Stimulated activated CD4-positive, alpha-beta T cell treated with anti-CD3 and anti-CD28 coated beads, TNF-alpha, amount 100 ng/mL, for 4 hours (primary cell): ENCODE measurements around the gene KCNQ5.

ENCODE experiments used
- DNase-seq, 3 experiments: peaks; one replicate each; pipeline ENCODE4 v3.0.0-alpha.2; 2020; ENCODE audit warnings: low read depth in 3 of 3

The KCNQ5 gene

GRCh38 chr6:73054958-73055357, 433.1 kb downstream of the KCNQ5 start:
- no peak for DNase-seq

DNA sequence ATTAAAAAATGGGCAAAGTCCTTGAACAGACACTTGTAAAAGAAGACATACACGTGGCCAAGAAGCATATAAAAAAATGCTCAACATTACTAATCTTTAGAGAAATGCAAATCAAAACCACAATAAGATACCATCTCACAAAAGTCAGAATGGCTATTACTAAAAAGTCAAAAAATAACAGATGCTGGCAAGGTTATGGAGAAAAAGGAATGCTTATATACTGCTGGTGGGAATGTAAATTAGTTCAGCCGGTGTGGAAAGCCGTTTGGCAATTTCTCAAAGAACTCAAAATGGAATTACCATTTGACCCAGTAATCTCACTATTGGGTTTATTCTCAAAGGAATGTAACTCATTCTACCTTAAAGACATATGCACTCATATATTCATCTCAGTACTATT, 436.9 kb downstream of the KCNQ5 start:
- DNase-seq, result no peak

DNA sequence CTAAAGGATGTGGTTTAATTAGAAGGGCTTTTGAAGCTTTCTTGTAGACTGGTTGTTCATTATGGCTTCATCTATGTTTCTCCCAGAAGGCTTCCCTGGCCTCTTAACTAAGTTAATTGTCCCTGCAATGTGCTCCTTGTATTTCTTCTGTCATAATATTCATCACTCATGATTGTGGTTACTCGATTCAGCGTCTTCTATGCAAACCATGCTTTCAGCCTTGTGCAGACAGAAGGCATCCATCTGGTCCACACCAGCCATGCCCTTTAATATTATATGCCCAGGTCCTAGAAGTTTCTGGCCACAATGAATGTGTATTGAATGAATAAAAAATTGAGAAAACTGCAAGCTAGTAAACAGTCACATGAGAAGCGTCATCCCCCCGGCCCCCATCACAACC, 440.3 kb downstream of the KCNQ5 start:
- no peak for DNase-seq

DNA sequence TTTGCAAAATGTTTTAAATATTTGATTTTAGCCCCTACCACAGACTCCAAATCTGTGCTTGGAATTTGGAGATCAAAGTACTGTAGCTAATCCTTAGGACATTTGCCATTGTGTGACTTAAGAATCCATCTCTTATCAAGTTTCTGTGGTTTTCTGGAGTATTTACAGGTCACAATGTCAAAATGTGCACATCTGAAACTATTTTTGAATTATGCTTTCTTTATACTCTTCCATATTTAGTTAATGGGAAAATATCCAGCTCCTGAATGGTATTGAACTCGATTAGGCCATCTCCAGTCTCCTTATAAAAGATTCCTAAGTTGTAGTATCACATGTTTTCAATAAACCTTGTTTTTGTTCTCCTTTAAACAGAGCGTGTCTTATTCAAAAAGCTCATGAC, 441.0 kb downstream of the KCNQ5 start:
- DNase-seq, result no peak

DNA sequence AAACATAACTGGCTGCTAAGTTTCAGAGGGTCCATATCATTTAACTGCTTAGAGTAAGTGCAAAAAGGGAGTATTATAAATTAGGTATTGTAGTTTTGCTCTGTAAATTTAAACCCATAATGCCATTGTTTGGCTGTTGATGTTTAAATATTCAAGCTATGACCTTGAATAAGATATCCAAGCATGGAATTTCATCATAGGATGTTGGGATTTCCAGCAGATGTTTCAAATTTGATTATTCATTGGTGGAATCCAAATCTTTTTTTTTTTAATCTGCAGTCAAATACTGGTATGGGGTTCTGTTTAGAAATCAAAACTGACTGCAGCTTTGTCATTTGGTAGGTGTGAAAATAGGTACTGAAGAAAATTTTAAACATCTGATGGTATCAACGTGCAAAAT, 442.4 kb downstream of the KCNQ5 start:
- no peak for DNase-seq

- DNase-seq, result no peak
Observed at GRCh38 chr6:73073238-73073637, 451.4 kb downstream of the KCNQ5 start.

DNA sequence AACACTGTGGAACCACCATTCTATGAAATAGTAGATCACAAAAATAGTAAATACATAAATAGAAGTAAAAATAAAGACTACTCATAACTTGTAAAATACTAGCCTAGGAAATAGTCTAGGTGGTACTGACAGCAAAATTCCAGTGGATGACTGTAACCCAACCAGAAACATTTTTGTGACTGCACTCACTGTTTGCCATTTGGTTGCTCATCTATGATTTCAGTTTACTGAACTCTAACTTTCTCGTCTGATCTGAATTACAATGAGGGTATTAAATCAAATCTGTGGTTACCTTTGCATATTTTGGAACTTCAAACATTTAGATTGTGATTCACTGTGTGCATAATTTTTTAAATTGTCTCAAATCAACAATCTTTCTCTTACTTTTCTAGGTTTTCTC, 452.3 kb downstream of the KCNQ5 start:
- no peak for DNase-seq

GRCh38 chr6:73076211-73076954, 454.5 kb downstream of the KCNQ5 start:
- no peak for DNase-seq

DNA sequence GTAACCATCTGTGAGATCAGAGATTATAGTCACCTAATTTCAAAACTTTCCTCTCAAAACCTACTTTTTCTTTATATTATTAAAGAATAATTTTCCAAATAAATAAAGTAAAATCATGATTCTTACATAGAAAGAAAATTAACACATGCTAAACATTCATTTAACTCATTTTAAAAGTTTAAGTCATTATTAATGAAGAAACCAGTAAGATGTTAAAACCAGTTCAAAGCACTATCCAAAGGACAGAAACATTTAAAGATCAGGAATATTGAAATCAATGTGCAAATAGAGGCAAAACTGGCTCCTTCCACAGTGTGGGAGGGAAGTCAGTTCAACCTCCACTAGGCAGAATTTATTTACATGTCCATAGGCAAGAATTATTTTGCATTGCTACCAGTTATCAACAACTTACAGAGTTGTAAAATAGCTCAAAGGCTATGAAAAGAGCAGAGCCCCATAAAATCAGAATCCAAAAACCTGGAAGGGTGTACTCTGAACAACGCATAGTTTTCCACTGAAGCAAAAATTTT, 456.5 kb downstream of the KCNQ5 start:
- no peak for DNase-seq

DNA sequence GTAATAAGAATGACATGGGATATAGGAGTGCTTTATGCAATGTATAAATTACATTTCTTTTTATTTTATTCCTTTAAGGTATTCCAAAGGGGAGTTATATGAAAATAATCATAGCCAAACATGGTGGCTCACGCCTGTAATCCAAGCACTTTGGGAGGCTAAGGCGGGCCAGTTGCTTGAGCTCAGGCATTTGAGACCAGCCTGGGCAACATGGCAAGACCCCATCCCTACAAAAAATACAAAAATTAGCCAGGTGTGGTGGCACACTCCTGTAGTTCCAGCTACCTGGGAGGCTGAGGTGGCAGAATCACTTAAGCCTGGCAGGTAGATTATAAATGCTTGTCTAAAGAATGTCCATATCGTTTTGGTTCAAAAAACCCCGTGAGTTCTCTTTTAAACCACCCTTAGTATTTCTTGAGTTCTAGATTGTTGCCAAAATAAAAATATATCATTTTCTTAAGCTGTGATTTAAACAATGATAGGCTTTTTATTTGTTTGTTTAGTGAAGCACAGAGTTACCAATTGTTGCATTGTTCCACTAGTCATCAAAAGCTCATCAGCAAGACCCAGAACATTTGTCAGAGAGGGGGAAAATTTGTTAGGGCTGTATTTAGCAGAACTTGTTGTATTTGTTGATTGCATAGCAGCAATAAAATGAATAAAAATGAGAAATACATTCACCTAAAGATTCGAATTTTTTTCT, 457.2 kb downstream of the KCNQ5 start:
- DNase-seq, result no peak

DNA sequence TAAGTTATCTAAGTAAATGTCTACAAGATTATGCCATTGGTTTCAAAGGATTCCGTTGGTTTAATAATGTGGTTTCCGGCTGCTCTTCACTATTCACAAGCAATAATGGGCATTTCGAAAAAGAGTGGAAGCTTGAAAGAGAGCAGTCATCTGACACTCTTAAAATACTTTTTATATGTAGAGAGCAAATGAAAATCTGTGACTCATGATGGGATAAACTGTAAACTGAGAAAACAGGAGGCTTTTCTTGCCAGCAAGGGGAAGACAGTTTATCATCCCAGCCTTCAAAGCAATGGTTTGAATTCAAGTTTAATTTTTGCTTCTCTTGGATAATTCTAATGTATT, 457.7 kb downstream of the KCNQ5 start:
- DNase-seq, result no peak

DNA sequence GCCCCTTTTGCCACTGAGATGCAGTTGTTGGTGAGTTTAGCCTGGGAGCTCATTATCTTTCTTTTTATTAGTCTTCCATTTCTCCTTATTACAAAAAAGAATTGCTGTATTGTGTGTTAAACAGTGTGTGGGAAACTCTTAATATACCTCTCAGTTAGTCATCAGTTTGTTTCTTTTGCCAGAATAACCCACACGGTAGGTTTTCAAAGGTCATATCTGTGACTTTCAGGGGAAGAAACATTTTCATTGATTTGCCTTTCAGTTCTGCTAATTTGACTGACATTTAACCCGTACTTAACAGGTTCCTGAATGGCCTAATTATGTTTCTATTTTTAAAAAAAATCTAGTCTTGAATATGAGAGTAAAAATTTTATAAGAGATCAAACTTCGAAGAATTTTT, 458.1 kb downstream of the KCNQ5 start:
- DNase-seq, result no peak

- no peak for DNase-seq
Observed at GRCh38 chr6:73081955-73082354, 460.1 kb downstream of the KCNQ5 start.

GRCh38 chr6:73083886-73084285, 462.0 kb downstream of the KCNQ5 start:
- no peak for DNase-seq

DNA sequence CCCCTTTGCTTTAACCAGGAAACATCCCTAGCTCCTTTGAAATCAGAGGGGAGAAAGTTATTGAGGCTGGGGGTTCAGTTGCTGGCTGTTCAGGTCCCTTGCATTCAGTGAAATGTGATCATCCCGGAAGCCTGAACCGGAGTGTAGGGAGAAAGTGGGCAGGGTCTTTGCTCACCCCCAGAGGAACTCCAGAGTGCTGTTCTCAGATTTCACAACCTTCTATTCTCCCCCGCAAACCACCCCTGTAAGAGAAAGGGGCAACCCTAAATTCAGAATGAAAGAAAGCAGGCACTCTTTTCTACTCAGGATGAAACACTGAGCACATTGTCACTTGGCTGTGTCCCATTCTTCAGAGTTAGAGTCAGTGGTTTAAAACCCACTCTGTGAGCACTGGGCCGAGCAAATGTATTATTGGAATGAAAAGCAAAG, 463.6 kb downstream of the KCNQ5 start:
- no peak for DNase-seq

- no peak for DNase-seq
Observed at GRCh38 chr6:73086726-73087125, 464.9 kb downstream of the KCNQ5 start.

- no peak for DNase-seq
Observed at GRCh38 chr6:73088138-73088813, 466.4 kb downstream of the KCNQ5 start.

DNA sequence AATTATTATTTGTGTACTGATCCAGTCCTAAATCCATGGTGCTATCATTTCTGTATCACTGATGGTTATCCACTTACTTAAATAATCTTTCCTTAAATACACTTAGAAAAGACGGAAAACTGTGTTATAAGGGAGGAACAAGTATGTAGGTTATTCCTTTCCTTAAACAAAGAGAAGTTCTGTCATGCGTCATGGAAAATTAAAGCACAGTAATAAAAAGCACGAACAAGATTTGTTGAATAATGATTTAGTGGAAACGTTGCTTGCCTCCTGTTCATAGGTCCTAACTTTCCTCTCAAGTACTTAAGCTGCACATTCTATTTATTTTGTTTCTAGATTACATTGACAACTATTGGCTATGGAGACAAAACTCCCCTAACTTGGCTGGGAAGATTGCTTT, 483.1 kb downstream of the KCNQ5 start:
- no peak for DNase-seq

DNA sequence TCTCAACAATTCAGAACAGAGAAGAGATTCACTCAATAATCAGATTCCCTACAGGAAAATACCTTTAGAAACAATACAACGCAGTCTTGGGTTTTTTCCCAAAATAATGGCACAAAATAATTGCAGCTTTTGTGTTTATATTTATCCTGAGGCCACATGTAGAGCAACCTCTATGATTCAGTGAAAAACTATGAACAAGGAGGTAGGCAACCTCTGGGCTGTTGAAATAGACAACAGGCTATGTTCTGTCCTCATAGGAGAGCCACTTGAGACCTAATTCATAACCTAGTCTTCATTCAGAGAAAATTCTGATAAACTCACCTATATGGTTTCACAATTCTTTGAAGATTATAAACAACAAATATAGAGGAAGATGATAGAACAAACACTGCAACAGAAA, 485.2 kb downstream of the KCNQ5 start:
- no peak for DNase-seq

DNA sequence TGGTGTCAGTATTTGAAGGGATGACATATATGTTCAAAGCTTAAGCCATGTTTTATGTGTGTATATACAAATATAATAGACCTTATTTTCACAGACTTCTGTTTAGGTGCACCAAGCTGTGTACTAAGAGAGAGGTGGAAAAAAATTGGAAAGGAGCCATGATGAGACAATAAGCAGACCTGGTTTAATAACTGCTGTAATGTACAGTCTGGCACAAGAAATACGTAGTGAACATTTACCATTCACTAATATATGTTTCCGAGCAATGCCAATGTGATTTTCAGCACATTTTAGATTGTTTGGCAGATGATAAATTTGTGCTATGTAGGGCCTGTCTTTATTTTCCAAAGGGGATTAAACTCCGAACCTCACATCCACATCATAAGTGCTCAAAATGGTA, 487.1 kb downstream of the KCNQ5 start:
- DNase-seq, result no peak

- DNase-seq, result no peak
Observed at GRCh38 chr6:73109659-73110058, 487.8 kb downstream of the KCNQ5 start.

DNA sequence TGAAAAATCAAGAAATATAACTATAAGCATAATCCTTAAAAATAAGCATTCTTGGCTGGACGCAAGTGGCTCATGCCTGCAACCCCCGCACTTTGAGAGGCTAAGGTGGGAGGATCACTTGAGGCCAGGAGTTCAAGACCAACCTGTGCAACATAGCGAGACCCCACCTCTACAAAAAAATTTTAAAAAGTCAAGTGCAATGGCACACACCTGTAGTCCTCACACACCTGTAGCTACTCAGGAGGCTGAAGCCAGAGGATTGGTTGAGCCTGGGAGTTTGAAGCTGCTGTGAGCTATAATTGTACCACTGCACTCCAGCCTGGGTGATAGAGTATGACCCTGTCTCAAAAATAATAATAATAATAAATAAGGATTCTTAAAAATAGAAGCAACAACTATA, 494.5 kb downstream of the KCNQ5 start:
- DNase-seq, result no peak
